OCI-LY1 (cell line): ENCODE results near the gene CA12.

Source experiments
- CTCF ChIP-seq: fragments of 200-600 bp; sonication (generic), shearing (Covaris generic); IDR thresholded peaks from 2 replicates; pipeline ENCODE4 v1.5.1; 2017; ENCODE audit warnings: mild to moderate bottlenecking, antibody characterized with exemption, low read length, moderate library complexity, mixed read lengths
- EZH2 ChIP-seq: fragments of 200-600 bp; sonication (generic), shearing (Covaris generic); IDR thresholded peaks from 2 replicates; pipeline ENCODE4 v1.8.0; 2017; ENCODE audit warnings: borderline replicate concordance, mixed run types, mild to moderate bottlenecking, antibody characterized with exemption, low read length, moderate library complexity, mixed read lengths

- TF ChIP-seq CTCF (no peak), EZH2 (no peak)
Measured at GRCh38 chr15:63401714-63402497, 20.3 kb upstream of the CA12 start.
